HL-60 (cell line): Measurements from ENCODE around the gene CACNG4.

ENCODE experiments used
- DNase-seq, 2 experiments: peaks; one replicate each; pipeline ENCODE4 v3.0.0-alpha.2; 2010 to 2020; ENCODE audit warnings: low read depth in 1 of 2, low spot score in 1 of 2
- H3K27ac ChIP-seq: fragments of 250-450 bp; sonication (Bioruptor Pico); replicated peaks from 2 replicates; pipeline ENCODE4 v1.5.1; 2020; ENCODE audit warnings: mild to moderate bottlenecking, moderate library complexity
- H3K27me3 ChIP-seq: fragments of 250-450 bp; sonication (Bioruptor Pico); 2 replicates; pipeline ENCODE4 v1.5.1; 2021; ENCODE audit warnings: mild to moderate bottlenecking, moderate library complexity; ENCODE audit not compliant: insufficient read depth, poor library complexity, severe bottlenecking
- H3K4me3 ChIP-seq: replicated peaks from 2 replicates; pipeline ENCODE4 v1.5.1; 2011; ENCODE audit warnings: mild to moderate bottlenecking, control low read depth, low read length; ENCODE audit not compliant: insufficient read depth
- GABPA ChIP-seq: IDR thresholded peaks from 2 replicates; pipeline ENCODE4 v1.6.1; 2012; ENCODE audit warnings: low read depth
- POLR2AphosphoS5 ChIP-seq: IDR thresholded peaks from 2 replicates; pipeline ENCODE4 v1.6.1; 2012; ENCODE audit warnings: low read depth
- SPI1 ChIP-seq: IDR thresholded peaks from 2 replicates; pipeline ENCODE4 v1.6.1; 2012; ENCODE audit warnings: low read depth, mild to moderate bottlenecking, borderline replicate concordance
- TF ChIP-seq, protein P1 (sequence below): IDR thresholded peaks from 2 replicates; pipeline ENCODE4 v1.6.1; 2012; ENCODE audit warnings: low read depth; ENCODE audit not compliant: insufficient replicate concordance
- TF ChIP-seq, protein P2 (sequence below): IDR thresholded peaks from one replicate; pipeline ENCODE4 v1.5.1; 2011; ENCODE audit warnings: low read length, control low read depth, inconsistent platforms; ENCODE audit not compliant: insufficient read depth

Gene CACNG4

DNA sequence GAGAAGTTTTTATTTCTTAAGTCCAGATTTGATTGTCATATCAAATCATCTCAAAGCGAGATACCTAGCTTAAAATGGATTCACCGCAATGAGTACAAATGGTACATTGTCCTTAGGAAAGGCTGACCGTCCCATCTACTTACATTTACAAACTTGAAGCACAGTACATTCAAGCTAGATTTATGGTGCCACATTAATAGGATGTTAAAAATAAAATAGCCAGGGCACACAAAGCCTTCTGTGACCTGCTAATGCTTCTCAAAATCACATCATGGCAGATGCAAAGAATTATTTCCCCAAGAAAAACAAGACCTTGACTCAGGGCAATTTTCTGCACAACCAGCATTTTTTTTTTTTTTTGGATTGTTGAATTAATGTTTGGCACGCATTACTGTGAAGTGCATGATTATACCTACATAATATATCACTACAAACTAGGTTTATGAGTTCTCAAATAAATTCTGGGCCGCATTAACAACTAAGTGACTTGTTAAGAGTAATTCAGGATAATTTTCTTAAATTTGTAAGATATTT, 105.2 kb downstream of the CACNG4 start:
- Histone ChIP-seq H3K27me3 (no peaks in the 10 kb centered on the region), H3K27ac (no peak overlapping the region), H3K4me3 (no peak overlapping the region)
- DNase-seq, result no peak
- TF ChIP-seq POLR2AphosphoS5, result no peak
- TF ChIP-seq, protein P1, sequence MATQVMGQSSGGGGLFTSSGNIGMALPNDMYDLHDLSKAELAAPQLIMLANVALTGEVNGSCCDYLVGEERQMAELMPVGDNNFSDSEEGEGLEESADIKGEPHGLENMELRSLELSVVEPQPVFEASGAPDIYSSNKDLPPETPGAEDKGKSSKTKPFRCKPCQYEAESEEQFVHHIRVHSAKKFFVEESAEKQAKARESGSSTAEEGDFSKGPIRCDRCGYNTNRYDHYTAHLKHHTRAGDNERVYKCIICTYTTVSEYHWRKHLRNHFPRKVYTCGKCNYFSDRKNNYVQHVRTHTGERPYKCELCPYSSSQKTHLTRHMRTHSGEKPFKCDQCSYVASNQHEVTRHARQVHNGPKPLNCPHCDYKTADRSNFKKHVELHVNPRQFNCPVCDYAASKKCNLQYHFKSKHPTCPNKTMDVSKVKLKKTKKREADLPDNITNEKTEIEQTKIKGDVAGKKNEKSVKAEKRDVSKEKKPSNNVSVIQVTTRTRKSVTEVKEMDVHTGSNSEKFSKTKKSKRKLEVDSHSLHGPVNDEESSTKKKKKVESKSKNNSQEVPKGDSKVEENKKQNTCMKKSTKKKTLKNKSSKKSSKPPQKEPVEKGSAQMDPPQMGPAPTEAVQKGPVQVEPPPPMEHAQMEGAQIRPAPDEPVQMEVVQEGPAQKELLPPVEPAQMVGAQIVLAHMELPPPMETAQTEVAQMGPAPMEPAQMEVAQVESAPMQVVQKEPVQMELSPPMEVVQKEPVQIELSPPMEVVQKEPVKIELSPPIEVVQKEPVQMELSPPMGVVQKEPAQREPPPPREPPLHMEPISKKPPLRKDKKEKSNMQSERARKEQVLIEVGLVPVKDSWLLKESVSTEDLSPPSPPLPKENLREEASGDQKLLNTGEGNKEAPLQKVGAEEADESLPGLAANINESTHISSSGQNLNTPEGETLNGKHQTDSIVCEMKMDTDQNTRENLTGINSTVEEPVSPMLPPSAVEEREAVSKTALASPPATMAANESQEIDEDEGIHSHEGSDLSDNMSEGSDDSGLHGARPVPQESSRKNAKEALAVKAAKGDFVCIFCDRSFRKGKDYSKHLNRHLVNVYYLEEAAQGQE, result no peak
- TF ChIP-seq, protein P2, sequence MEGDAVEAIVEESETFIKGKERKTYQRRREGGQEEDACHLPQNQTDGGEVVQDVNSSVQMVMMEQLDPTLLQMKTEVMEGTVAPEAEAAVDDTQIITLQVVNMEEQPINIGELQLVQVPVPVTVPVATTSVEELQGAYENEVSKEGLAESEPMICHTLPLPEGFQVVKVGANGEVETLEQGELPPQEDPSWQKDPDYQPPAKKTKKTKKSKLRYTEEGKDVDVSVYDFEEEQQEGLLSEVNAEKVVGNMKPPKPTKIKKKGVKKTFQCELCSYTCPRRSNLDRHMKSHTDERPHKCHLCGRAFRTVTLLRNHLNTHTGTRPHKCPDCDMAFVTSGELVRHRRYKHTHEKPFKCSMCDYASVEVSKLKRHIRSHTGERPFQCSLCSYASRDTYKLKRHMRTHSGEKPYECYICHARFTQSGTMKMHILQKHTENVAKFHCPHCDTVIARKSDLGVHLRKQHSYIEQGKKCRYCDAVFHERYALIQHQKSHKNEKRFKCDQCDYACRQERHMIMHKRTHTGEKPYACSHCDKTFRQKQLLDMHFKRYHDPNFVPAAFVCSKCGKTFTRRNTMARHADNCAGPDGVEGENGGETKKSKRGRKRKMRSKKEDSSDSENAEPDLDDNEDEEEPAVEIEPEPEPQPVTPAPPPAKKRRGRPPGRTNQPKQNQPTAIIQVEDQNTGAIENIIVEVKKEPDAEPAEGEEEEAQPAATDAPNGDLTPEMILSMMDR, result no peak
- TF ChIP-seq SPI1, result no peak
- no peak for TF ChIP-seq GABPA

DNA sequence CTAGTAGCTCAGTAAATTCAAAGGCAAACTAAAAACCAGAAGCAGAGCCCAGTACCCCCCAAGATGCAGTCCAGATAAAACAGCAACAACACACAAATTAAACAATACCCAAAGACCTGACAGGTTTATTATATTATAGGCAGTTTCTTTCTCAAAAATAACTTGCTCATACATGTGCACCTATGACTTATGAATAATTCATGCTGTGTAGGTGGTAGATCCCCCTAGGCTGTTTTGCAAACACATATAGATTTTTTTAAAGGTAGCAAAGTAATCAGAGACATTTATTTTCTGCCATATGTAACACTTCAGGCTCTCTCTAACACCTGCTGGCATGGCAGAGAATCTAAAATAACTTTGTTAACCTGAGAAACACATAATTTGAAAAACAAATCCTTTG, 107.1 kb downstream of the CACNG4 start:
- no peaks in the 10 kb centered on the region for H3K27me3 ChIP-seq
- H3K27ac ChIP-seq, result no peak overlapping the region
- TF ChIP-seq, protein P1, result no peak
- TF ChIP-seq, protein P2, result no peak
- TF ChIP-seq SPI1 (no peak), POLR2AphosphoS5 (no peak)
- DNase-seq, result no peak
- H3K4me3 ChIP-seq, result no peak overlapping the region

DNA sequence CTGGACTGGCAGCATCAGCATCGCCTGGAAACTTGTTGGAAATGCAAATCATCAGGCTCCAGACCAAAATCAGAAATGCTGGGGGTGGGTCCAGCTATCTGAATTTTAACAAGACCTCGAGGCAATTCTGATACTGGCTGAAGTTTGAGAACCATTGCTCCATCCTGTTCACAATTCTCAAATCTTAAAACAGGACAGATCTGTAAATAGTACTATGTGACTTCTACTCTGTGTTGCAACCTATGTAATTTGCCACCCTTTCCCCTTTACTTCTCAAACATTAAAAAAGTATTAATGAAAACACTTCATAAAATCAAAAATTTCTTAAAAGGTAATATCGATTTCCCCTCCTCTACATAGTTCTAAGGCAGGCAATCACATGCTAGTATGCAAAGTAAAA, 108.4 kb downstream of the CACNG4 start:
- Histone ChIP-seq H3K4me3 (no peak overlapping the region), H3K27me3 (no peaks in the 10 kb centered on the region), H3K27ac (no peak overlapping the region)
- TF ChIP-seq, protein P1, result no peak
- TF ChIP-seq POLR2AphosphoS5, result no peak
- TF ChIP-seq, protein P2, result no peak
- no peak for TF ChIP-seq GABPA
- DNase-seq, result no peak
